Heart left ventricle (tissue), 13 donors: ENCODE measurements around the gene AKT1.

Experiments
- CTCF ChIP-seq, 12 donors: fragments of 200-600 bp; sonication (generic) in 4 of 12; IDR thresholded peaks; one replicate each; pipeline versions ENCODE4 v1.5.0 to v1.8.0; 2018 to 2022; ENCODE audit warnings: antibody characterized with exemption in 12 of 12, mild to moderate bottlenecking in 5 of 12
- POLR2A ChIP-seq, 2 donors: fragments of 450-650 bp; IDR thresholded peaks; one replicate each; pipeline ENCODE4 v1.6.1; 2017; ENCODE audit warnings: antibody characterized with exemption in 2 of 2, mild to moderate bottlenecking in 2 of 2, moderate library complexity in 2 of 2
- donor health status: ischemic (EF 13 %, LVEDD 7.1; RV severe dilation, severe dysfunction).
- donor health status: DM: no; HTN: yes; CAD: no.
- donor health status: DM: no; HTN: no; CAD: no.
- donor health status: ischemic (EF 25% LVEDD 6.9; RV normal size, moderate dysfunction).
- donor health status: ischemic (EF 25% LVEDD 5.7; RV mildly dilated, moderate dysfunction).
- donor health status: ischemic (EF 35%, LVEDD 5.7; RV mildly dilated, moderate dysfunction).
- donor health status: nonischemic (EF 11% LVEDD 7.7; RV severe dilation, severe dysfunction).
- donor health status: DM: yes; HTN: yes; CAD: no.
- donor health status: PGD.
- donor health status: ischemic (EF 29% LVEDD 5.4; RV normal size, mild dysfunction).
- donor health status: nonischemic (EF 23%, LVEDD 6.1; RV moderate dilation, normal function).

DNA sequence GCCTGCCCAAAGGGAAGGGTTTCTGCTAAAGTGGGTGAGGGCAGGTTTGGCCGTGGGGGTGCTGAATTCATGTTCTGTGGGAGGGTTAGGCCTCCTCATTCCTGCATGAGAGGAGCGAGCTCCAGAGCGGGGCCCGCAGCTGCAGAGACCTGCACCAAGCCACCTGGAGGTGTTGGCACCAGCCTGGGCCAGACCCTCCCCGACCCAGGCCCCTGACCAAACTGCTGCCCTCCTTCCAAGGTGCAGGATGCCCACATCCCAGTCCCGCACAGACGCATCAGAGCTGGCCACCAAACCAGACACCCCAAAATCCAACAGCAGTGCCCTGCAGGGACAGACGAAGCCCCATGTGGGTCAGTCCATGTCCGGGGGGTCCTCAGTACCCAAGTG is 61.0 kb downstream of the AKT1 start:
- no peak for TF ChIP-seq CTCF (IDR thresholded peaks at IDR 0.05)
- no peak for TF ChIP-seq POLR2A (IDR thresholded peaks at IDR 0.05)
